Hepatocyte (in vitro differentiated cells): ENCODE measurements around the gene MAGI1. TPM values are rescaled to one million over a fixed set of nuclear protein-coding genes. Genes with fewer than 3 reads are reported as not detected.

Experiments
- DNase-seq: peaks from one replicate; pipeline ENCODE4 v3.0.0-alpha.2; 2016; ENCODE audit warnings: low spot score
- H2AFZ ChIP-seq: fragments of 200-600 bp; sonication (generic); 2 replicates; pipeline ENCODE4 v1.6.0; 2016; ENCODE audit warnings: antibody characterized with exemption, mild to moderate bottlenecking
- H3K27ac ChIP-seq: fragments of 200-600 bp; sonication (generic); 2 replicates; pipeline ENCODE4 v1.5.1; 2016; ENCODE audit warnings: mild to moderate bottlenecking
- H3K27me3 ChIP-seq: fragments of 200-600 bp; sonication (generic); 2 replicates; pipeline ENCODE4 v1.6.1; 2016
- H3K36me3 ChIP-seq: fragments of 200-600 bp; sonication (generic); replicated peaks from 2 replicates; pipeline ENCODE4 v1.5.1; 2016; ENCODE audit warnings: low read depth; ENCODE audit not compliant: insufficient read depth
- H3K4me1 ChIP-seq: fragments of 200-600 bp; sonication (generic); 2 replicates; pipeline ENCODE4 v1.5.1; 2016; ENCODE audit warnings: mild to moderate bottlenecking, moderate library complexity; ENCODE audit not compliant: insufficient read depth
- H3K4me2 ChIP-seq: fragments of 200-600 bp; sonication (generic); 2 replicates; pipeline ENCODE4 v1.6.0; 2016
- H3K4me3 ChIP-seq: fragments of 200-600 bp; sonication (generic); 2 replicates; pipeline ENCODE4 v1.5.1; 2016; ENCODE audit warnings: mild to moderate bottlenecking
- H3K79me2 ChIP-seq: fragments of 200-600 bp; sonication (generic); 2 replicates; pipeline ENCODE4 v1.6.0; 2017; ENCODE audit warnings: mild to moderate bottlenecking
- H3K9me2 ChIP-seq: fragments of 200-600 bp; sonication (generic); replicated peaks from 2 replicates; pipeline ENCODE4 v1.6.0; 2017; ENCODE audit warnings: mild to moderate bottlenecking; ENCODE audit not compliant: insufficient read depth
- H3K9me3 ChIP-seq: fragments of 200-600 bp; sonication (generic); 2 replicates; pipeline ENCODE4 v1.5.1; 2016; ENCODE audit warnings: low read depth, mild to moderate bottlenecking
- H4K20me1 ChIP-seq: fragments of 200-600 bp; sonication (generic); 2 replicates; pipeline ENCODE4 v1.6.0; 2016; ENCODE audit warnings: mild to moderate bottlenecking; ENCODE audit not compliant: insufficient read depth, poor library complexity, severe bottlenecking
- CTCF ChIP-seq: fragments of 200-600 bp; sonication (generic); IDR thresholded peaks from 2 replicates; pipeline ENCODE4 v1.5.1; 2016; ENCODE audit warnings: antibody characterized with exemption, mild to moderate bottlenecking; ENCODE audit not compliant: poor library complexity
- EZH2 ChIP-seq: fragments of 200-600 bp; sonication (generic); IDR thresholded peaks from 2 replicates; pipeline ENCODE4 v1.6.1; 2016; ENCODE audit warnings: antibody characterized with exemption, mild to moderate bottlenecking, borderline replicate concordance
- EZH2phosphoT487 ChIP-seq: fragments of 200-600 bp; sonication (generic); IDR thresholded peaks from one replicate; pipeline ENCODE4 v1.6.1; 2018; ENCODE audit warnings: antibody characterized with exemption, mild to moderate bottlenecking, low read depth, moderate library complexity; ENCODE audit not compliant: unreplicated experiment, severe bottlenecking
- WGBS: methylation state at CpG from one replicate; pipeline ENCODE4 v1.1.6; 2016; ENCODE audit warnings: low lambda C conversion rate; ENCODE audit errors: missing lambda C conversion rate; 5-methylcytosine and 5-hydroxymethylcytosine counted together
- polyA plus RNA-seq: library from polyadenylated mRNA; unstranded; fragments of >200 nt; fragmentation: Nextera tagmentation; extraction: Ambion mirVana; gene quantifications from 2 replicates; pipeline ENCODE4 v1.2.1, GENCODE V29; 2016
- total RNA-seq: library from RNA; depleted of rRNA; stranded (reverse); fragments of >200 nt; gene quantifications from 2 replicates; pipeline ENCODE4 v1.2.3, GENCODE V29; 2014

MAGI1 gene
- total and polyA plus RNA-seq, 2 experiments from 2014 or later, result 26.2 to 43.5 TPM

- H3K27ac ChIP-seq, result no peak overlapping the region
- DNase-seq, result peak; percentile 41
- no peak overlapping the region for H2AFZ ChIP-seq
- H3K27me3 ChIP-seq, result no peaks in the 10 kb centered on the region
- peaks cover 31% of the 10 kb centered on the region for H3K79me2 ChIP-seq
- H3K4me3 ChIP-seq, result no peak overlapping the region
- TF ChIP-seq CTCF (no peak), EZH2 (no peak), EZH2phosphoT487 (no peak)
- WGBS, result 52% methylated on average over 6 of the region's 6 CpGs
- H4K20me1 ChIP-seq, result peaks cover 3% of the 10 kb centered on the region
- H3K4me2 ChIP-seq, result peak overlapping the region; percentile 39
- H3K4me1 ChIP-seq, result peaks cover 18% of the 10 kb centered on the region
- H3K36me3 ChIP-seq, result no peaks in the 10 kb centered on the region
- H3K9me3 ChIP-seq, result no peaks in the 10 kb centered on the region
- no peaks in the 10 kb centered on the region for H3K9me2 ChIP-seq
Measured at GRCh38 chr3:65483480-65483879, 555.2 kb downstream of the MAGI1 start.

DNA sequence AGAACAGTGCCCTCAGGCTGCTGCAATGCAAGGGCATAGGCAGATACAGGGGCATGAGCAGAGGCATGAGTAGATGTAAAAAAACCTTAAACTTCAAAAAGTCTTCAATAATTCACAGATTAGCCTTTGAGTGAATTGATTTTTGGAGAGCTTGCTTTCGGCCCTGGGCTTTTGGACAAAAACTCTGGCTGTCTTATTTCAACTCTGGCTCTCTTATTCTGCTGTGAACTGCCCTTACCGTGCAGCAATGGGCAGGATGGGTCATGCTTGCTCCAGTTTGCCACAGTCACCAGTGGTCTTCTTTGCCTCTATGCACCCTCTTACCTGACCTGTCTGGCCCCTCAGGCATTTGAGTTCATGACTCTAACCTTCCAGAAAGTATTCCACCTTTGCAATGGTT lies 555.7 kb downstream of the MAGI1 start:
- peaks cover 3% of the 10 kb centered on the region for H4K20me1 ChIP-seq
- 98% methylated on average over 2 of the region's 2 CpGs for WGBS

GRCh38 chr3:65481085-65481484 lies 557.6 kb downstream of the MAGI1 start:
- 78% methylated on average over 4 of the region's 4 CpGs for WGBS
- Histone ChIP-seq H3K4me1 (peaks cover 18% of the 10 kb centered on the region), H3K79me2 (peaks cover 24% of the 10 kb centered on the region), H2AFZ (no peak overlapping the region), H3K9me3 (no peaks in the 10 kb centered on the region), H3K4me2 (no peak overlapping the region), H3K9me2 (no peaks in the 10 kb centered on the region), H4K20me1 (peaks cover 3% of the 10 kb centered on the region), H3K27me3 (no peaks in the 10 kb centered on the region), H3K27ac (no peak overlapping the region), H3K36me3 (no peaks in the 10 kb centered on the region), H3K4me3 (no peak overlapping the region)
- DNase-seq, result no peak
- no peak for TF ChIP-seq EZH2phosphoT487
- TF ChIP-seq CTCF, result no peak
- no peak for TF ChIP-seq EZH2

More for the DNA sequence above, 555.7 kb downstream of the MAGI1 start:
- no peak overlapping the region for H2AFZ ChIP-seq
- H3K36me3 ChIP-seq, result no peaks in the 10 kb centered on the region
- no peaks in the 10 kb centered on the region for H3K9me2 ChIP-seq
- H3K4me3 ChIP-seq, result no peak overlapping the region
- H3K4me2 ChIP-seq, result peak overlapping the region; percentile 39
- H3K4me1 ChIP-seq, result peaks cover 18% of the 10 kb centered on the region
- no peak overlapping the region for H3K27ac ChIP-seq
- no peak for DNase-seq
- no peaks in the 10 kb centered on the region for H3K9me3 ChIP-seq
- peaks cover 31% of the 10 kb centered on the region for H3K79me2 ChIP-seq
- TF ChIP-seq EZH2, result no peak
- no peak for TF ChIP-seq EZH2phosphoT487
- no peak for TF ChIP-seq CTCF
- H3K27me3 ChIP-seq, result no peaks in the 10 kb centered on the region

GRCh38 chr3:65479990-65480389 lies 558.7 kb downstream of the MAGI1 start:
- H3K4me1 ChIP-seq, result peaks cover 13% of the 10 kb centered on the region
- H3K9me2 ChIP-seq, result no peaks in the 10 kb centered on the region
- no peaks in the 10 kb centered on the region for H3K9me3 ChIP-seq
- no peak for DNase-seq
- H3K79me2 ChIP-seq, result peaks cover 14% of the 10 kb centered on the region
- TF ChIP-seq CTCF (no peak), EZH2 (no peak), EZH2phosphoT487 (no peak)
- H4K20me1 ChIP-seq, result no peaks in the 10 kb centered on the region
- no peak overlapping the region for H2AFZ ChIP-seq
- no peaks in the 10 kb centered on the region for H3K27me3 ChIP-seq
- no peak overlapping the region for H3K4me3 ChIP-seq
- no peak overlapping the region for H3K4me2 ChIP-seq
- H3K27ac ChIP-seq, result no peak overlapping the region
- WGBS, result 68% methylated on average over 3 of the region's 3 CpGs
- H3K36me3 ChIP-seq, result no peaks in the 10 kb centered on the region
